K562 treated with DMSO at 1 percent for 48 hours (cell line): ENCODE measurements around the gene ARHGEF5. TPM values are rescaled to one million over a fixed set of nuclear protein-coding genes. Genes with fewer than 3 reads are reported as not detected.

Experiments used
- total RNA-seq: library from RNA; unstranded; fragments of 300-600 nt; gene quantifications from 2 replicates; pipeline ENCODE4 v1.2.3, GENCODE V29; 2022; ENCODE audit warnings: low replicate concordance; ENCODE audit errors: extremely low read depth

ARHGEF5 gene
- total RNA-seq, result not detected in 2 replicates

GRCh38 chr7:144355176-144355822, at the start of gene ARHGEF5:
TSS of gene ARHGEF5 (plus strand) at chr7:144355402. CDS start at chr7:144362670, 7,268 bp downstream.

GRCh38 chr7:144311872-144312469, 43.2 kb upstream of the ARHGEF5 start, which contains the start of gene OR2A1:
TSS of gene OR2A1 (plus strand) at chr7:144312419. CDS start at chr7:144318125, 5,706 bp downstream.

GRCh38 chr7:144403649-144404061, 48.5 kb downstream of the ARHGEF5 start, which contains the start of gene NOBOX:
TSS of gene NOBOX (minus strand) at chr7:144403693.

Other genes starting within 250 kb of the ARHGEF5 start
- gene OR2A2, start 245.8 kb upstream of the ARHGEF5 start, total RNA-seq, result not detected in 2 replicates
- not detected in 2 replicates for gene OR2A14, start 232.2 kb upstream of the ARHGEF5 start, total RNA-seq
- gene CTAGE4, start 171.9 kb upstream of the ARHGEF5 start, total RNA-seq, result not detected in 2 replicates
- not detected in 2 replicates for gene ARHGEF35, start 159.6 kb upstream of the ARHGEF5 start, total RNA-seq
- gene OR2A42, start 115.8 kb upstream of the ARHGEF5 start, total RNA-seq, result not detected in 2 replicates
- gene OR2A7, start 90.6 kb upstream of the ARHGEF5 start, total RNA-seq, result not detected in 2 replicates
- not detected in 2 replicates for gene CTAGE8, start 86.1 kb upstream of the ARHGEF5 start, total RNA-seq
- gene OR2A1, start 43.0 kb upstream of the ARHGEF5 start, total RNA-seq, result not detected in 2 replicates
- not detected in 2 replicates for gene NOBOX, start 48.3 kb downstream of the ARHGEF5 start, total RNA-seq